ENCODE data around the gene SLC6A11.

SLC6A11 gene

DNA sequence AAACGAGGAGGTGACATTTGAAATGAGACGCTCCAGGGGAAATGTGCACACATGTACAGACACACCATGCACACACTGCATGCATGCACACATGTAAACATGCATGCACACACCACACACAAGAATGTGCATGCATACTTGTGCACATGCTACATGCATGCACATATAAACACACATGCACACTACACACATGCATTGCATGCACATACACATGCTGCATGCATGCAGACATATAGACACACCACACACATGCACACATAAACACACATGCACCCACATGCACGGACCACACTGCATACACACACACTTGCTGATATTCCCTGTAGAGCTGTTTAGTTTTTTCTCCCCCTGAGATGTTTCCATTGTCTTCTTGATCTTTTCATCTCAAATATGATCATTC is 138.7 kb downstream of the SLC6A11 start:
- DNase-seq (ENCODE audit: low read depth) = no peak

DNA sequence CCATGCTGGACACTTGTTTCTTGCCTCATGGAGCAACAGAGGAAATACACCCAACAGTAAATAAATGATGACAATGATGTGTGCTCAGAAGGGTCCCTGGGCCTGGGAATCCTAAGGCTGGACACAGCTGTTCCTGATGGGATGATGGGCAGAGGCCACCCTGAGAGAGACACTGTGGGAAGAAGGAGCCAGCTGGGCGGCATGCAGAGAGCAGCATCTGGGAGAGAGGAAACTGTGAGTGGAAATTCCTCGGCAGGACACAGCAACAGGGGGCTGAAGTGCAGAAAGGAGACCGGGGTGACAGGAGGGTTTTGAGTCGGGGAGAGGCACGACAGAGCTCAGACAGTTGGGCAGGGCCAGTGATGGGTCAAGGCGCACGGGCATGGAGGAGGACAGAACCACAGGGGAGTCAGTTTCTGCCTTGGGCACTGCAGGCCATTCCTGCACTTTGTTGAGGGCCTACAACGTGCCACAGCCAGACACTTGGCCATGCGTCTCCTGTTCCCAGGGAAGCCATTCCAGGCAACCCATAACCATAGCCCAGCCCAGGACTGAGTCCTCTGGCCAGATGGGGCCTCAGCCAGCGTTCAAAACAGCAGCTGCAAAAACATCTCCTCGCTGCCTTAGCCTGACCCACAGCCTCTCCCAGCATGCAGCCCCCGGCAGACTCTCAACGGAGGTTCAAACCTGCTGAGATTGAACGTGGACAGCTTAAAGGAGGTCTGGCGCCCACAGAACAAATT is 139.9 kb downstream of the SLC6A11 start:
- DNase-seq (ENCODE audit: low read depth) = no peak

DNA sequence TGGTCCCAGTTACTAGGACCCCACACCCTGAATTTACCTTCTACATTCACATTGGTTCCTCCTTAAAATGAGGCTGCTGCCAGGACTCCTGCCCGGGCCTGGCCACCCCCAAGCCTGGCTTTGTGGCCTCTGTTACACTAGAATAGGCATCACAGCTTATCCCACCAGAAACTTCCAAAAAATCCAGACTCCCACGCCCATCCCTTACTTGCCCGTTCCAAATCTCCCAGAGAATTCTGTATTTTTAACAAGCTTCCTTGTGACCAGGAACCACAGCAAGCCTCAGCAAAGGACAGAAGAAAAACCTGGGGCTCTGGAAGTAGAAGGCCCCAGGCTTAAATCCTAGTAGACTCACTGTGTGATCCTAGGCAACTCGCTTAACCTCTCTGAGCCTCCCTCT is 140.5 kb downstream of the SLC6A11 start:
- DNase-seq (ENCODE audit: low read depth) = no peak

DNA sequence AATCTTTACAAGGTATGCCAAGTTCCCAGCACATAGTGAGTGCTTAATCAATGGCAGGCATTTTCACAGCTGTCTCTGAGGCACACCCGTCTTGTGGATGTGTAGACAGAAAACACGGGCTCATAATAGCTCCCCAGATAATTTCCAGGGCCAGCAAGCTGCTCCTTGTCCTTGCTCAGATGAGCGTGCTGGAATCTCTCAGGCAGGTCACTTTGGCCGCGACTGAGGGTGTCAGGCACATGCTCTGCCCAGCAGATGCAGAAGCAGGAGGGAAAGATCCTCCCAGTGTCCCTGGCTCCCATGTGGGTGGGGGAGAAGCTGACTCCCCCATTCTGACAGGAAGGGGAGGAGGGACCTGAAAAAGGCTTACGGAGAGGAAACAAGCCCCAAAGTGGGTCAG is 141.0 kb downstream of the SLC6A11 start:
- DNase-seq (ENCODE audit: low read depth) = no peak

DNA sequence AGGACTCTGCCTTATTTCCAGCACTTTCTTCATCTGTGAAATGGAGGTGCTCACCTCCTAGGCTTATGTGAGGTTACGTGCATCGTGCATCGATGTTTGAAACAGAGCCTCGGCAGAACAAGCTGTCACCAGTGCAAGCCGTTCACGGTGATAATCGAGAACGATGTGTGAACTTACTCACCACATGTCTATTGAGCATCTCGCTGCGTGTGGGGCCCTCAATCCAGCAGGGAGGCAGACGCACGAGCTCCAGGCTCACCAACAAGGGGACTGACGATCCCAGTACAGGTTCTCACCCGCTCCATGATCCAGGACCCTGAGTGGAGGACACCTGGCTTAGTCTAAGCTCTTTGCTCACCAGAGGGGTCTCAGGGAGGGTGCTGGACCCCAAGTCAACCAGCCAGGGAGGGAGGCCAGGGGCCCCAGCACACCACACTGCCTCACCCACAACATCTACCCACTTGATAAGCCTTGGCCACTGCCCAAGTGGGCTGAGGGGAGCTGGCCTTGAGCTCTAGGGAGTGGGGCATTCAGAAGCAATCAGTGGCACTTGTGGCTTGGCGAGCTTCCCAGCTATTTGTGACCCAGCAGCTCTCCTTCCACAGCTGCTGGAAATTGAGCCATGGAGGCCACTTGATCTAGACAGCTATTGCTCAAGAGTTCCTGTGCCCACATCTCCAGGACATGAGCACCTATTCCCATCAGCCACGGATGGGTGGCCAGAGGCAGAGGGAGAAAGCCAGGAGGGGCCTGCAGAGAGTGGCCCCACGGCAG is 142.1 kb downstream of the SLC6A11 start:
- DNase-seq (ENCODE audit: low read depth) = no peak

DNA sequence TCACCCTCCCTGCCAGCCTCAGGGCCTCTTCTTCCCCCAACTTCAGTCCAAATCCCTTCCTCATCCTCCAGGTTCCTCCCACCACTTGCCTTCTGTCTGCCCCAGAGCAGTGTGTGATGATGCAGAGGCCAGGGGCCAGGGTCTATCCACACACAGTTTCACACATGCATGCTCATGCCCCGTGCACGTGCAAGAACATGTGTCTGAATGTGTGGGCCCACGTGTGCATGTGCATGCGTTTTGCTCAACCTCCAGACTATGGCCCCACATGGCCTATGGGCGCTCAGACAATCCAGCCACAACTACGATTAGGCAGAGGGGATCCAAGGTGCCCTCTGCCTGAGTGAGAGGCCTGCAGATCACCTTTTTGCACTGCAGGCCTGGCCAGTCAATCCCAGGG is 144.2 kb downstream of the SLC6A11 start:
- no peak for DNase-seq (ENCODE audit: low read depth)

DNA sequence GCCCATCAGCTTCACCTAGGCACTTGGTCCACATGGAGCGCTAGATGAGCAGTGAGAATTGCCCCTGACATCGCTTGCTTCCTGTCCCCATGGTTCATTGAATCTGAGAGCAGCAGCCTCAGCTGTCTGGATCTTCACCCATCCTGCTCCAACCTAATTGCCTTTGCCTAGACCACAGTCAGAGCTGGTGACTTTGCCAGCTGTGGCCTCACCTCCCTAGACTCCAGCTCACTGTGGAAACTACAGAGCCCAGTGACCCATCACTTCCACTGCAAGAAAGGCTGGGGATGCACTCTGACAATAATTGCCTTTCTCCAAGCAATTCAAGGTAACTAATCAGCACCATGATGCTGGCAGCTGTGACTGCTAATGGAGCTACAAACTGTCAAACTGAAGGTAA is 145.9 kb downstream of the SLC6A11 start:
- no peak for DNase-seq (ENCODE audit: low read depth)

DNA sequence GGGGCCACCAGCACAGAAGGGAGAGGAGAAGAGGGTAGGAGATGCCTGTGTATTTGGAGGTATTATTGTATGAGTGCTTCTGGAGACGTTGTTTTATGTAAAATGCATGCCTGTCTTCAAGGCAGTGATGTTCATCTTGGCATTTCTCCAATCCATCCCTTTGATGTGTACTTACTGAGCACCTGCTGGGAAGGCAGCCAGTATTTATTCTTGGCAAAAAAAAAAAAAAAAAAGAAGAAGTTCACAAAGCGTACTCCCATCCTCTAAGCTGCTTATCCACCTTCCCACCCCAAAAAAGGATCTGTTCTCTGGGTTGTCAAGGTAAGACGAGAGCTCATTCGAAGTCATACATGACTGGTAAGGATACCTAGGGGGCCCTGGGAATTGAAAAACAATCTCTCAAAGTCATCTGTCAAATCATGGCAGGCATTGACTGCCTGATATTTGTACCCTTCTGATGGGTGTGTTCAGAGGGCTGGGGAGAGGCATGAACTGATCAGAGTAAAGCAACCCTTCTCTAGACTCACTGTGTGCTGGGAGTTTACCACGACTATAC is 146.5 kb downstream of the SLC6A11 start:
- DNase-seq (ENCODE audit: low read depth) = no peak

DNA sequence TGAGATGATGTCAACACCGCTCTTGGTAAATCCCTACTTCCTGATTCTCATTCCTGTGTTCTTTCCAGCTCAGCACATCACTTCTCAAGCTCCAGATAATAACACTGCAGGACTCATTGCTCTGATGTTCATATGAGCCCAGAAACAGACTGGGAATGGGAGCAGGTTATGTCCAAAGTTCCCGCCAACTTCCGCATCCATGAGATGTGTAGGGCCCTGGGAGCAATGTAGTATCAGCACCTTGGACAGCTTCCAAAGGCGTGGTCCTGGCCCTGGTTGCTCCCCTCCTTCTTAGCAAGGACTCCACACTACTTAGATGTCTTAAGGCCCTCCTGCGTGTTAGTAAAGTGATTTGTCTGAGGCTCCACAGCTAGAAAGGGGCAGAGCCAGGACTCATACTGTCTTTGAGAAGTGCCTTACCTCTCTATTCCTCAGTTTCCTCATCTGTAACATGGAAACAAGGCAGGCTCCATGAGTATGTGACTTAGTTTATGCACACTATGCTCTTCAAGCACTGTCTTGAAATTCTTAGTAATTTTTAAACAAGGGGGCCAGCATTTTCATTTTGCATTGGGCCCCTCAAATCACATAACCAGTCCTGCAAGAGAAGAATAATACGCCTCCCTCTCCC is 148.6 kb downstream of the SLC6A11 start:
- no peak for DNase-seq (ENCODE audit: low read depth)

DNA sequence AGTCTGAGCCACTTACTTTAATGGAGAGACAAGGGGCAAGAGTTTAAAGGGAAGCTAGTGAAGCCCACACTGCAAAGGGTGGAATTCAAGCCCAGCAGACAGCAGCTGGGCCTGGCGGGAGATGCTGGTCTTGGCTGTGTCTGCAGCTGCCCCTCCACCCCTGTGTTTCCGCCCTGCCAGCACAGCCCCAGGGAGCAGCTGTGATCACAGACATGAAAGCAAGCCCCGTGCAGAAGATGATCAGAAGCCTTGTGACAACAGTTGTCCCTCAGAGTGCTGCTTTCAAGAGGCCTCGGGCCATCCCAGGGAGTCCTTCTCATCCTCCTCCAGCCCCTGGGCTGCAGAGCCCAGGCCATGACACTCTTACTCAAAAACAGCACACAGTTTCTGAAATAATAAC is 152.4 kb downstream of the SLC6A11 start:
- DNase-seq (ENCODE audit: low read depth) = no peak

DNA sequence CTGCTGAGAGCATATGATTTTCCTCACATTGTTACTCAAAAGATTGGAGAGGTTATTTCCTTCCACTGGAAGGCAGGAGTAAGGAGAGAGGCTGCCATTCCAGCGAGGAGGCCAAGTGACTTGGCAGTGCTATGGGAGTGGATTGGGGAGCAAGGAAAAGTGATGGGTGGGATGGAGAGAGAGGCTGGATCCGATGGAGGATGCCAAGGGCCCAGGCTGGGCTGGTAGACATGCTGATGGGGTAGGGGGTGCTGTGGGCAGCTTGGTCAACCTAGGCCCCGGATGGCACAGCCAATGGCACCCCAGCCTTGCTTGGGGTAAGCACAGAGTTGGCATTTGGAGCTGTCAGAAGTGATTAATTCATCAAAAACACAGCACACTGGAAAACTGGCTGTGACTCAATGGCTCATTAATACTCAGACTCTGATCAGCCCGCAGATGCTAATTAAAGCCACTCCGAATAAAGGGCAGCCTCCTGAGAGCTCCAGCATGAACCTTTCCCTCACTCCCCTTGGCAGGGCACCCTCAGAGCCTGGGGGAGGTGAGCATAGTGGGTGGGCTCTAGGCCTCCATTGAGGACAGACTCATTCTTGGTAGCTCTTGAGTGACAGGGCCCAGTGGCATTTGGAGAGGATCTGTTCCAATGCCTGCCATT is 154.4 kb downstream of the SLC6A11 start:
- DNase-seq (ENCODE audit: low read depth) = no peak

DNA sequence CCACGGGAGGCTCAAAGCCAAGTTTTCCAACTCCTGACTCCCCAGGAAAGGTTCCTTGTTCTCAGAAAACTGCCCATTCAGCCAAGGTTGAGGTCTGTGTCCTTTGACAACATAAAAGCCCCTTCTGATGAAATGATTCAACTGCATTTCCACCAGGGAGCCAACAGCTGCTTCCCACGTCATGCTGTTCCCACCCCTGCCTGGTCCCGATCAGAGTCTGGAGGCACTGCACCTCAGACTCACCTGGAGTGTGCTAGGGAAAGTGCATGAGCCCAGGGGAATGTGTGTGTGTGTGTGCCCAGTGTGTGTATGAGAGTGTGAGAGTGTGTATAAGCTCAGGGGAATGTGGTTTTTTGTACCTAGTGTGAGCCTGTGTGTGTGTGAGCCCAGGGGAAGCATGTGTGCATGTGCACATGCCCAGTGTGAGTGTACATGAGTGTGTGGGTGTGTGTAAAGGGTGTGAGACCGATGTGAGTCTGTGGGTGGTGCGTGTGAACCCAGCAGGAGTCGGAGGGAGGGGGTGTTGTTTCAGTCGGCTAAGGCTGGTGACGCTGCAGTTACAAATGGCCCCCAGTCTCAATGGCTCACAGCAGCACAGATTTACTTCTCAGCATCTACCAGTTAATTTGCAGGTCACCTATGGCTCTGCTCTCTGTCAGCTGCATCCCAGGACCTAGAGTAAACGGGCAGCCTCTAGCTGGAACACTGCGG is 156.2 kb downstream of the SLC6A11 start:
- no peak for DNase-seq (ENCODE audit: low read depth)

DNA sequence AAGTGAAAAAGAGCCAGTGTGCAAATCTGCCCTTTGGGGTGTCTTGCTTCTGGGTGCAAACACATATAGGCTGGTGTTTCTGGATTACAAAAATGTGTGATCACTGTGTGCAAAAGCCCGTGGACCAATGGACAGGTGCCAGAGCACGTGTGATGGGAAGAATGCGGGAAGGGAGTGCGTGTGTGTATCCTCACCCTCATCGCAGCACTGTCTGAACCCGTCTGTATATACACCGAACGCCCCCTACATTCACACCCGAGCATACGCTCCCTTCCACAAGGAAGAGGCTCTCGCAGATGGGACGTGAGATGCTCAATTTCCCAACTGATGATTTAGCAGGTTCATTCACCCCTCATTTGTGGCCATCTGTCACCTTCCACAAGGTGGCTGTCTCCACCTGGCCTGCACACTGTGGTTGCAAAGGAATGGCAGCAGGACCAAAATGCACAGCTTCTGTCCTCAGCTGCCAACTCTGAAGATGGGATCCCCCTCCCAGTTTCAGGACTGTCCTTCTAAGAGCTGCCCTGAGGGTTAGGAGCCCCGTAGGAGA is 157.1 kb downstream of the SLC6A11 start:
- no peak for DNase-seq (ENCODE audit: low read depth)

DNA sequence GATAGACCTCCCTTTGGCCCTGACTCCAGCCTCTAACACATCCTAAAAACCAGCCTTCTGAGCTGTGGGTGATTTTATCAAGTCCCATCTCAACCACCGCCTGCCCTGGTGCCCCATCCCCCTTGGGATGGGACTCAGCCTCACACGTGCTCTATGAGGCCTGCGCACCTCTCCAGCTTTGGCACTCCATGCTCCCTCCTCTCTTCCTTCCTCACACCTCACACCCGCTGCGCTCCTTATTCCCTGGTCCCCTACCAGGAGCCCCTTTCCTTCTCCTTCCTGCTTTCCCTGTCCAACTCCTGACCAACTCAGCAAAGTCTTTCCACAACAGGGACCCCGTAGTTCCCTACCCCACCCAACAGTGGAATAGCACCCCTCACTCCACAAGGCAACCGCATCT is 158.1 kb downstream of the SLC6A11 start:
- no peak for DNase-seq (ENCODE audit: low read depth)

DNA sequence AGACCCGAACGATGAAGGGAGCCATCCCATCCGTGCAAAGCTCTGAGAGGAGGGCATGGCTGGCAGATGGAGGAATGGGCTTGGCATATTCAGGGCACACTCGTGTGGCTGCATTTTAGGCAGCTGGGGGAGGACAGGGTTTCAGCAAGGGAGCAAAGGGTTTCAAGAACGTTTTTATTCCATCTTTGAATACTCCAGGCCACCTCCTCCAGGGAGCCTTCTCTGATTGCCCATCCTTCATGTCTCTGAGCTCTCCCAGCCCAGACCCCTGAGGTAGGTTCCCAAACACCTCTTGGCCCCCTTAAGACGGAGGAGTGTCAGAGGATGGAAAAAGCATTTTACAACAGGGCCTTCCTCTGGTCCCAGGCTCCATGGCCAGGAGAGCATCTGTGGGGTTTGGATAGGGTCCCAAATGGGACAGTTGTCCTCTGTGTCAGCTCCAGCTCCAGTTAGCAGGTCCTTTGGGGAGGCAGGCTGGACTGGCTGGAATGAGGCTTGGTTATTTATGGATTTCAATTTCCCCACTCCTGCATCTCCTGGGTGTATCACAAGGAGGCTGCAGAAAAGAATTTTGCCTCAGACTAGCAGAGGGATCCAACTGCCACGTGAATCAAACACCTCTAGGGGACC is 158.8 kb downstream of the SLC6A11 start:
- no peak for DNase-seq (ENCODE audit: low read depth)

DNA sequence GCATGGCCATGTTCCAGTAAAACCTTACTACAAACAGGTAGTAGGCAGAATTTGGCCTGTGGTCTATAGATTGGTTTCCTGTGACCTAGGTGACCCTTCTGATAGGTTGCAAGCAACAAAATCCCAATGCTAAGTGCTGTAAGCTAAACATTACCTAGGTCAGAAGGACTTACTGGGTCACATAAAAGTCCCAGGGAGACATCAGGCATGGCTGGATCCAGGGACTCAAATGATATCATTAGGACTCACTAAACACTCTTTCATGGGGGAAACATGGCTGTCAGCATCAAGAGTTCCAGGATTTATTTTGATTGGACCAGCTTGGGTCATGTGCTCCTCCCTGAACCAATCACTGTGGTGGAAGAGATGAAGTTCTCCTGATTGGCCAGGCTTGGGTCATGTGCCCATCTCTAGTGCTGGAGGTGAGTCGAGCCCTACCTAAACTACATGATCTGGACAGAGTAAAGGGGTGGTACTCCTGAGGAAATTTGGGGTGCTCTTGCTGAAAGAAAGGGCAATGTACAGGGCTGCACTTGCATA is 159.7 kb downstream of the SLC6A11 start:
- DNase-seq (ENCODE audit: low read depth) = no peak

DNA sequence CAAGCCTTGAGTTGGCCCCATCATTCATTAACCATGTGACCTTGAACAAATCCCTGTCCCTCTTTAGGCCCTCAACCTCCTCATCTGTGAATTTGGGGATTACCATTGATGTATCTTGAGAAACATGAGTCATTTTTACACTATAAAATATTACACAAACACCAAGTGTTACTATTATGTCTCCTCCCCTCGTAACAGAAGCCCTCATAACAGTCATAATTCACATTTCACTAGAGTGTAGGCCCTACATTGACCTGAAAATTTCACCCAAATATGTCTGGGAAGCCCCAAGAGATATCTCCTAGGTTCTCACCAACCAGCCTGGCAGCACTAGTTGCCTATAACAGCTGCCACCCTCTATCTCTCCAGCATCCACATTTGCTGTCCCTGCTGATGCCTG is 160.7 kb downstream of the SLC6A11 start:
- DNase-seq (ENCODE audit: low read depth) = no peak

DNA sequence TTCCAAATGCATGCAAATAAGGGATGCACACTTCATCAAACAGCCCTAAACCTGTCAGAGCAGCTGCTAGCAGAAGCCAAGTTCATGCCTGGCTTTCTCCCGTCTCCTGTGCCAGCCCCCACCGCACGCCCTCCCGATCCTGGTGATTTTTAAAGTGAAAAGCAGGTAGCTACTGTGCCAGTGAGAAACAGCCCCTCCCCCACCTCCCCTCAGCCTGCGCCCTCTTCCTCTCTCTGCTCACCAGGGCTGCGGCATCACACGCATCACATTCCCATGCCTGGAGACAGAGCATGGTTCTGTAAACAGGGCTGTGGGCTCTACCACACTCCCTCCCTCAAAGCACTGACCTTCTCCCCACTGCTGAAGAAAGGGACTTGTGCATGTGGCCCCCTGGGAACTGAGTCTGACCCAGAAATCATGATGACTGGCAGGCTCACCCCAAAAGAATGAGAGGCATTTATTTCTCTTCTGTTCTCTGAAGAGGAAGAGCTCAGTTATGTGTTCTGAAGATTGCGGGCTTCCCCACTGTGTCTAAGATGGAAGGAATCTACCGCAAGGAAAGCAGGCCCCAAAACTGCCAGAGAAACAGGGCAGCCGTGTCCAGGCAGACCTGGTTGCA is 162.0 kb downstream of the SLC6A11 start:
- DNase-seq (ENCODE audit: low read depth) = no peak

DNA sequence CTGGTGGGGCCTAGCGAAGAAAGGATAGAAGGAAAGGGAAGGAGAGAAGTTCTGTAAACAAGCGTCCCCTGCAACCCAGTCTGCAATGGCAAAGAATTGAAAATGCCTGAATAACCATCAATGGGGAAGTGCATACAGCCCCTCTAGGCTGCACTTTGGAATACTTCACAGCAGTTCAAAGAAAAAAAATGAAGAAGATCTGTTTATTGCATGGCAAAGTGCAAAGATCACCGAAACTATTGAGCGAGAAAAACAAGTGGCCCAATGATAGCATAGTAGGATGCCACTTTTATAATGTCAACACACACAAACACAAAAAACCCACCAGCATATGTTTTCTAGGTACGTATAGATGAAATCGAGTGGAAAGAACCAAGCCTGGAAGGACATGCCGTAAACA is 162.9 kb downstream of the SLC6A11 start:
- no peak for DNase-seq (ENCODE audit: low read depth)

DNA sequence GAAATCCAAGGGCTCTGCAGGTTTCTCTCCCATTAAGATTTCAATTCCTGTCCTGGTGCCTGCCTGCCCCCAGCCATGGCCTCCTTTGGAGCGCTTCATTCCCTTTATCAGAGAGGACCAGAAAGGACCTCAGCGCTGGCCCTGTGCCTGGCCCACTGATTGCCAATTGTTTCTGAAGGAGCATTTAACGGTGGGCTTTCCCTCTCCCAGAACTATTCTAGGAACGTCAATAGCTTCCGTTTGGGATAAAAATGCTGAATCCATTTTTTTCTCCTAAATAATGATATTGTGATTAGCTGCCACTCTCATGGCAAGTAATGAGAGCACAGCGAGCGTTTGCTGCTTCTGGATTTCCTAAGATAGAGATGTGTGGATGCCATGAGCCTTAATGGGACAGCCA is 164.3 kb downstream of the SLC6A11 start:
- no peak for DNase-seq (ENCODE audit: low read depth)

Data from stimulated activated CD8-positive, alpha-beta memory T cell treated with anti-CD3 and anti-CD28 coated beads, Interleukin-4, amount 100 ng/mL, for 24 hours (primary cell).